Measurements from ENCODE around the gene WDR18. TPM values are rescaled to one million over a fixed set of nuclear protein-coding genes. Genes with fewer than 3 reads are reported as not detected.
A peak's percentile ranks its signal among the peaks of the same experiment; 100 is the strongest.

Gene WDR18
- total RNA-seq, 1 experiment from 2014 or later = 44.0 TPM

- ATAC-seq = no peak
- no peaks in the 10 kb centered on the region for H3K9me3 ChIP-seq (ENCODE audit: control insufficient read depth, insufficient read depth, low read depth, low read length)
- in situ Hi-C loops (cut with HindIII; ENCODE audit: low pct_unique_long_range_greater_than_20kb, low sequenced_read_pairs) (no loop called here), intact Hi-C loops (cut with micrococcal nuclease; ENCODE audit: unreplicated experiment) (no loop called here)
- BruUV-seq (replicated peaks) = no TSS peak
- TF ChIP-seq SIN3A (IDR thresholded peaks at IDR 0.05; ENCODE audit: borderline replicate concordance, insufficient read depth, low read depth, low read length) (no peak), CTCF (IDR thresholded peaks at IDR 0.05) (no peak), TCF7L2 (IDR thresholded peaks at IDR 0.05; ENCODE audit: low read depth, low read length) (no peak), POLR2AphosphoS5 (IDR thresholded peaks at IDR 0.05; ENCODE audit: low read depth, low read length) (no peak), REST (IDR thresholded peaks at IDR 0.05; ENCODE audit: insufficient read depth in 1 of 2, low read depth in 2 of 2, low read length in 1 of 2) (no peak)
- ChIA-PET CTCF (no interaction called here), POLR2A (no interaction called here)
- DNase-seq (ENCODE audit: low read depth, low spot score) = no peak
- H3K4me1 ChIP-seq (ENCODE audit: control insufficient read depth, insufficient read depth, low read length) = peaks cover 19% of the 10 kb centered on the region
- no peak overlapping the region for H3K4me3 ChIP-seq (ENCODE audit: low read depth in 2 of 2, low read length in 2 of 2)
- H3K27ac ChIP-seq (ENCODE audit: low read length) = 0 out of 2 replicates have a peak overlapping the region, but pooled peaks have one; percentile 23
- no peaks in the 10 kb centered on the region for H3K27me3 ChIP-seq (ENCODE audit: control insufficient read depth, insufficient read depth, low read length)
- no peaks in the 10 kb centered on the region for H3K36me3 ChIP-seq (ENCODE audit: control insufficient read depth, insufficient read depth, low read length)
Measured at GRCh38 chr19:952049-952679, 32.0 kb upstream of the WDR18 start.

- intact Hi-C loops (cut with micrococcal nuclease; ENCODE audit: unreplicated experiment) (no loop called here), in situ Hi-C loops (cut with HindIII; ENCODE audit: low pct_unique_long_range_greater_than_20kb, low sequenced_read_pairs) (no loop called here)
- no peak for ATAC-seq
Measured at GRCh38 chr19:952680-953444, 31.3 kb upstream of the WDR18 start.

More at GRCh38 chr19:952680-953444, 31.3 kb upstream of the WDR18 start:
- no peaks in the 10 kb centered on the region for H3K36me3 ChIP-seq (ENCODE audit: control insufficient read depth, insufficient read depth, low read length)
- H3K27ac ChIP-seq (ENCODE audit: low read length) = 0 out of 2 replicates have a peak overlapping the region, but pooled peaks have one; percentile 23
- H3K27me3 ChIP-seq (ENCODE audit: control insufficient read depth, insufficient read depth, low read length) = no peaks in the 10 kb centered on the region
- TF ChIP-seq CTCF (IDR thresholded peaks at IDR 0.05) (no peak), SIN3A (IDR thresholded peaks at IDR 0.05; ENCODE audit: borderline replicate concordance, insufficient read depth, low read depth, low read length) (no peak), TCF7L2 (IDR thresholded peaks at IDR 0.05; ENCODE audit: low read depth, low read length) (no peak), POLR2AphosphoS5 (IDR thresholded peaks at IDR 0.05; ENCODE audit: low read depth, low read length) (no peak), REST (IDR thresholded peaks at IDR 0.05; ENCODE audit: insufficient read depth in 1 of 2, low read depth in 2 of 2, low read length in 1 of 2) (no peak)
- BruUV-seq (replicated peaks) = no TSS peak
- no peak for DNase-seq (ENCODE audit: low read depth, low spot score)
- ChIA-PET POLR2A (no interaction called here), CTCF (no interaction called here)
- no peak overlapping the region for H3K4me3 ChIP-seq (ENCODE audit: low read depth in 2 of 2, low read length in 2 of 2)
- no peaks in the 10 kb centered on the region for H3K9me3 ChIP-seq (ENCODE audit: control insufficient read depth, insufficient read depth, low read depth, low read length)
- peaks cover 23% of the 10 kb centered on the region for H3K4me1 ChIP-seq (ENCODE audit: control insufficient read depth, insufficient read depth, low read length)
